K562 (cell line): ENCODE measurements around the gene OCEL1. TPM values are rescaled to one million over a fixed set of nuclear protein-coding genes. Genes with fewer than 3 reads are reported as not detected.

Experiments
- ARID3B ChIP-seq: fragments of 250-450 bp; sonication (Bioruptor Pico); IDR thresholded peaks from 2 replicates; pipeline ENCODE4 v1.4.0; 2020; ENCODE audit warnings: borderline replicate concordance
- ATF6 ChIP-seq: sonication (generic); formaldehyde crosslinking; IDR thresholded peaks from 2 replicates; pipeline ENCODE4 v1.4.0; 2020; ENCODE audit warnings: mild to moderate bottlenecking, missing genetic modification reagents
- DPF2 ChIP-seq: fragments of 450-650 bp; IDR thresholded peaks from 2 replicates; pipeline ENCODE4 v1.6.1; 2016
- ELK1 ChIP-seq: sonication (generic); formaldehyde crosslinking; IDR thresholded peaks from 2 replicates; pipeline ENCODE4 v1.8.1; 2022; ENCODE audit warnings: missing genetic modification reagents
- ESRRA ChIP-seq: fragments of 450-650 bp; IDR thresholded peaks from 2 replicates; pipeline ENCODE4 v1.6.1; 2014; ENCODE audit warnings: low read depth, mild to moderate bottlenecking, moderate library complexity, borderline replicate concordance
- HDAC1 ChIP-seq, 2 experiments: fragments of 450-650 bp; IDR thresholded peaks; 2 replicates each; pipeline ENCODE4 v1.6.1; 2016 to 2017; ENCODE audit warnings: inconsistent platforms in 1 of 2, mild to moderate bottlenecking in 1 of 2, moderate library complexity in 1 of 2
- JUNB ChIP-seq: fragments of 450-650 bp; formaldehyde crosslinking; conservative IDR thresholded peaks from 2 replicates; pipeline ENCODE4 v1.4.0; 2020; ENCODE audit warnings: mild to moderate bottlenecking
- KAT8 ChIP-seq: fragments of 450-650 bp; IDR thresholded peaks from 2 replicates; pipeline ENCODE4 v1.6.1; 2016; ENCODE audit warnings: low read depth, mild to moderate bottlenecking
- MBD1 ChIP-seq: fragments of 250-450 bp; sonication (Bioruptor Pico); IDR thresholded peaks from 2 replicates; pipeline ENCODE4 v1.8.0; 2022; ENCODE audit warnings: inconsistent platforms
- NONO ChIP-seq, 2 experiments: fragments of 200-400 bp in 1 of 2; fragments of 450-650 bp in 1 of 2; formaldehyde crosslinking in 1 of 2; IDR thresholded peaks; 2 replicates each; pipeline ENCODE4 v1.6.1; 2017; ENCODE audit warnings: low read depth in 2 of 2, mild to moderate bottlenecking in 2 of 2, moderate library complexity in 2 of 2, low read length in 1 of 2
- POLR2G ChIP-seq: fragments of 200-400 bp; formaldehyde crosslinking; IDR thresholded peaks from 2 replicates; pipeline ENCODE4 v1.6.1; 2017; ENCODE audit warnings: low read depth, mild to moderate bottlenecking, antibody characterized with exemption, low read length, moderate library complexity
- RBM17 ChIP-seq: fragments of 200-400 bp; formaldehyde crosslinking; IDR thresholded peaks from 2 replicates; pipeline ENCODE4 v1.6.1; 2017; ENCODE audit warnings: low read depth, mild to moderate bottlenecking, low read length, borderline replicate concordance
- SMAD4 ChIP-seq: fragments of 250-450 bp; sonication (Bioruptor Pico); conservative IDR thresholded peaks from 2 replicates; pipeline ENCODE4 v1.8.0; 2021; ENCODE audit warnings: inconsistent platforms, mild to moderate bottlenecking, moderate library complexity
- SNRNP70 ChIP-seq: fragments of 200-400 bp; formaldehyde crosslinking; optimal IDR thresholded peaks from 2 replicates; pipeline ENCODE3; 2017; ENCODE audit warnings: low read depth, low read length
- U2AF2 ChIP-seq: fragments of 200-400 bp; formaldehyde crosslinking; optimal IDR thresholded peaks from 2 replicates; pipeline ENCODE3; 2017; ENCODE audit warnings: low read depth, mild to moderate bottlenecking, low read length
- ZNF398 ChIP-seq: fragments of 250-450 bp; sonication (Bioruptor Pico); IDR thresholded peaks from 2 replicates; pipeline ENCODE4 v1.8.0; 2021; ENCODE audit warnings: moderate library complexity, mild to moderate bottlenecking, inconsistent platforms
- ZNF41 ChIP-seq: fragments of 250-450 bp; sonication (Bioruptor Pico); conservative IDR thresholded peaks from 2 replicates; pipeline ENCODE4 v1.4.0; 2020; ENCODE audit warnings: mild to moderate bottlenecking
- polyA plus RNA-seq, 8 experiments: library from polyadenylated mRNA; depleted of rRNA in 4 of 8; stranded (reverse) in 5 of 8; unstranded in 3 of 8; fragments of >200 nt; fragmentation: Nextera tagmentation in 2 of 8; fragmentation: Illumina TruSeq in 1 of 8; extraction: Ambion mirVana in 2 of 8; extraction: Trizol in 1 of 8; gene quantifications; 2 replicates each; pipeline versions ENCODE4 v1.2.1 to v1.2.3, GENCODE V29; 2011 to 2014; ENCODE audit warnings: inconsistent platforms in 1 of 8, missing spikeins in 1 of 8
- total RNA-seq, 7 experiments: library from RNA; depleted of rRNA in 6 of 7; stranded (reverse); fragments of >200 nt in 6 of 7; fragmentation: Illumina TruSeq in 2 of 7; extraction: Trizol in 2 of 7; gene quantifications; 2 replicates each; pipeline versions ENCODE4 v1.2.1 to v1.2.3, GENCODE V29; 2011 to 2021; ENCODE audit warnings: low replicate concordance in 1 of 7
- TF ChIP-seq, protein P1 (sequence below): fragments of 250-450 bp; sonication (Bioruptor Pico); IDR thresholded peaks from 2 replicates; pipeline ENCODE4 v1.5.0; 2020; ENCODE audit warnings: mild to moderate bottlenecking, borderline replicate concordance

OCEL1 gene
- total and polyA plus RNA-seq, 9 of the 15 experiments (the other 6 are each of a cell fraction or from before 2014, with no cell fraction given), result 8.0 to 38.0 (median 12.4) TPM

GRCh38 chr19:17266589-17266974 lies 40.6 kb downstream of the OCEL1 start (continued):
- TF ChIP-seq ZNF41 (no peak), SMAD4 (no peak), U2AF2 (no peak), RBM17 (no peak), ESRRA (no peak), KAT8 (no peak), ARID3B (CRISPR knock-in tag) (no peak), JUNB (CRISPR knock-in tag) (no peak), ZNF398 (CRISPR knock-in tag) (no peak), ELK1 (CRISPR knock-in tag) (no peak), DPF2 (no peak), ATF6 (no peak), NONO (IDR thresholded peaks at IDR 0.05; ENCODE audit: low read depth in 2 of 2, low read length in 1 of 2) (no peak), HDAC1 (IDR thresholded peaks at IDR 0.05) (no peak), SNRNP70 (no peak), MBD1 (CRISPR knock-in tag) (0 out of 2 replicates have a peak, but pooled peaks have one; percentile 11), POLR2G (no peak)
- TF ChIP-seq, protein P1, sequence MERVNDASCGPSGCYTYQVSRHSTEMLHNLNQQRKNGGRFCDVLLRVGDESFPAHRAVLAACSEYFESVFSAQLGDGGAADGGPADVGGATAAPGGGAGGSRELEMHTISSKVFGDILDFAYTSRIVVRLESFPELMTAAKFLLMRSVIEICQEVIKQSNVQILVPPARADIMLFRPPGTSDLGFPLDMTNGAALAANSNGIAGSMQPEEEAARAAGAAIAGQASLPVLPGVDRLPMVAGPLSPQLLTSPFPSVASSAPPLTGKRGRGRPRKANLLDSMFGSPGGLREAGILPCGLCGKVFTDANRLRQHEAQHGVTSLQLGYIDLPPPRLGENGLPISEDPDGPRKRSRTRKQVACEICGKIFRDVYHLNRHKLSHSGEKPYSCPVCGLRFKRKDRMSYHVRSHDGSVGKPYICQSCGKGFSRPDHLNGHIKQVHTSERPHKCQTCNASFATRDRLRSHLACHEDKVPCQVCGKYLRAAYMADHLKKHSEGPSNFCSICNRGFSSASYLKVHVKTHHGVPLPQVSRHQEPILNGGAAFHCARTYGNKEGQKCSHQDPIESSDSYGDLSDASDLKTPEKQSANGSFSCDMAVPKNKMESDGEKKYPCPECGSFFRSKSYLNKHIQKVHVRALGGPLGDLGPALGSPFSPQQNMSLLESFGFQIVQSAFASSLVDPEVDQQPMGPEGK (CRISPR knock-in tag), result no peak
